ENCODE results near the gene RXRB.

DNA sequence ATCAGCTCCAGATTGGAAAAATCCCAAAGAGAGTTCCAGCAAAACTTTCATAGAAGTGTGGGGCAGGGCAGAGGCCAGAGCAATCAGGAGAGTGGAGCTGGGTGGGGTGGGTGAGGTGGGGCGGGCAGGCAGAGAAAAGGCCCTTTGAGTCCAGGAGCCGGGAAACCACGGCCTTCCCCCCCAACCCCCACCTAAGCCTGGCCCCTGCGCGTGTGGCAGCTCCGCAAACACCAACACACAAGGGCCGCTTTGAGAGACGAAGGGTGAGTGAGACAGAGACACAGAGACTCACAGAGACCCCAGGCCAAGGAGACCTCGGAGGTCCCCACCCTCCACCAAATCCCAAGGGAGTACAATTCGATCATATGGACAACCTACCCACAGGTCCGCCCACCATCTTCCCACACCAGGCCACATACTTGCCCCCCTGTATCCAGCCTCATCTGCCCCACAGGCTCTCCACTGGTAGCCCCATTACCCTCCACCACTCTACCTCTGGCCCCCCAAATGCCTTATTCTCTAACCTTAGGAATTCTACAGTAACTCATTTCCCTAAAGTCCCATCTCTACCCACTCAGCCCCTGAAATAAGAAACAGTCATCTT is 9.9 kb downstream of the RXRB start:
- TF ChIP-seq POLR2A (IDR thresholded peaks at IDR 0.05) = no peak
- TF ChIP-seq, protein P1, sequence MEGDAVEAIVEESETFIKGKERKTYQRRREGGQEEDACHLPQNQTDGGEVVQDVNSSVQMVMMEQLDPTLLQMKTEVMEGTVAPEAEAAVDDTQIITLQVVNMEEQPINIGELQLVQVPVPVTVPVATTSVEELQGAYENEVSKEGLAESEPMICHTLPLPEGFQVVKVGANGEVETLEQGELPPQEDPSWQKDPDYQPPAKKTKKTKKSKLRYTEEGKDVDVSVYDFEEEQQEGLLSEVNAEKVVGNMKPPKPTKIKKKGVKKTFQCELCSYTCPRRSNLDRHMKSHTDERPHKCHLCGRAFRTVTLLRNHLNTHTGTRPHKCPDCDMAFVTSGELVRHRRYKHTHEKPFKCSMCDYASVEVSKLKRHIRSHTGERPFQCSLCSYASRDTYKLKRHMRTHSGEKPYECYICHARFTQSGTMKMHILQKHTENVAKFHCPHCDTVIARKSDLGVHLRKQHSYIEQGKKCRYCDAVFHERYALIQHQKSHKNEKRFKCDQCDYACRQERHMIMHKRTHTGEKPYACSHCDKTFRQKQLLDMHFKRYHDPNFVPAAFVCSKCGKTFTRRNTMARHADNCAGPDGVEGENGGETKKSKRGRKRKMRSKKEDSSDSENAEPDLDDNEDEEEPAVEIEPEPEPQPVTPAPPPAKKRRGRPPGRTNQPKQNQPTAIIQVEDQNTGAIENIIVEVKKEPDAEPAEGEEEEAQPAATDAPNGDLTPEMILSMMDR (IDR thresholded peaks at IDR 0.05) = no peak
